ENCODE data around the gene TIGIT.

GRCh38 chr3:114307222-114307830, 13.5 kb downstream of the TIGIT start:
- no peak for TF ChIP-seq POLR2A (IDR thresholded peaks at IDR 0.05)
- TF ChIP-seq, protein P1, sequence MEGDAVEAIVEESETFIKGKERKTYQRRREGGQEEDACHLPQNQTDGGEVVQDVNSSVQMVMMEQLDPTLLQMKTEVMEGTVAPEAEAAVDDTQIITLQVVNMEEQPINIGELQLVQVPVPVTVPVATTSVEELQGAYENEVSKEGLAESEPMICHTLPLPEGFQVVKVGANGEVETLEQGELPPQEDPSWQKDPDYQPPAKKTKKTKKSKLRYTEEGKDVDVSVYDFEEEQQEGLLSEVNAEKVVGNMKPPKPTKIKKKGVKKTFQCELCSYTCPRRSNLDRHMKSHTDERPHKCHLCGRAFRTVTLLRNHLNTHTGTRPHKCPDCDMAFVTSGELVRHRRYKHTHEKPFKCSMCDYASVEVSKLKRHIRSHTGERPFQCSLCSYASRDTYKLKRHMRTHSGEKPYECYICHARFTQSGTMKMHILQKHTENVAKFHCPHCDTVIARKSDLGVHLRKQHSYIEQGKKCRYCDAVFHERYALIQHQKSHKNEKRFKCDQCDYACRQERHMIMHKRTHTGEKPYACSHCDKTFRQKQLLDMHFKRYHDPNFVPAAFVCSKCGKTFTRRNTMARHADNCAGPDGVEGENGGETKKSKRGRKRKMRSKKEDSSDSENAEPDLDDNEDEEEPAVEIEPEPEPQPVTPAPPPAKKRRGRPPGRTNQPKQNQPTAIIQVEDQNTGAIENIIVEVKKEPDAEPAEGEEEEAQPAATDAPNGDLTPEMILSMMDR (IDR thresholded peaks at IDR 0.05): no peak
